T47D (cell line): ENCODE measurements around the gene INPP5E.

ENCODE experiments used
- DNase-seq, 2 experiments: peaks; one replicate each; pipeline versions ENCODE4 v3.0.0 to v3.0.0-alpha.2; 2011 to 2012; ENCODE audit warnings: low read depth in 1 of 2, low spot score in 1 of 2
- JUND ChIP-seq: IDR thresholded peaks from 2 replicates; pipeline ENCODE4 v1.6.1; 2012; ENCODE audit warnings: low read depth
- in situ Hi-C: cut with HindIII; loops from 2 replicates; pipeline ENCODE4 v1.10.0; 2016; ENCODE audit warnings: low sequenced_read_pairs, low pct_unique_long_range_greater_than_20kb

The INPP5E gene

GRCh38 chr9:136482046-136482792 lies 42.6 kb upstream of the INPP5E start:
- in situ Hi-C loops: no loop called here

GRCh38 chr9:136481558-136481957 lies 41.9 kb upstream of the INPP5E start:
- no peak for DNase-seq
- in situ Hi-C loops: no loop called here
- TF ChIP-seq JUND: no peak

More at GRCh38 chr9:136482046-136482792, 42.6 kb upstream of the INPP5E start:
- DNase-seq: peak in 1 of 2 experiments; percentile 45
- TF ChIP-seq JUND: no peak

GRCh38 chr9:136476369-136477150 lies 36.9 kb upstream of the INPP5E start:
- no peak for TF ChIP-seq JUND
- DNase-seq: no peak
- in situ Hi-C loops: no loop called here

- DNase-seq: no peak
- no peak for TF ChIP-seq JUND
- in situ Hi-C loops: no loop called here
Observed at GRCh38 chr9:136474974-136475865, 35.6 kb upstream of the INPP5E start.

GRCh38 chr9:136474021-136474640 lies 34.5 kb upstream of the INPP5E start:
- TF ChIP-seq JUND: no peak
- DNase-seq: no peak
- in situ Hi-C loops: no loop called here

- DNase-seq: no peak
- in situ Hi-C loops: no loop called here
- TF ChIP-seq JUND: no peak
Observed at GRCh38 chr9:136473354-136473721, 33.7 kb upstream of the INPP5E start.

GRCh38 chr9:136472640-136473353 lies 33.2 kb upstream of the INPP5E start:
- in situ Hi-C loops: no loop called here
- no peak for DNase-seq
- no peak for TF ChIP-seq JUND

- no peak for TF ChIP-seq JUND
- in situ Hi-C loops: no loop called here
- DNase-seq: no peak
Observed at GRCh38 chr9:136471802-136472487, 32.3 kb upstream of the INPP5E start.

GRCh38 chr9:136470792-136471469 lies 31.3 kb upstream of the INPP5E start:
- TF ChIP-seq JUND: no peak
- DNase-seq: no peak
- in situ Hi-C loops: no loop called here

GRCh38 chr9:136470356-136470755 lies 30.7 kb upstream of the INPP5E start:
- no peak for DNase-seq
- no peak for TF ChIP-seq JUND
- in situ Hi-C loops: no loop called here

GRCh38 chr9:136467766-136468165 lies 28.1 kb upstream of the INPP5E start:
- no peak for DNase-seq
- in situ Hi-C loops: no loop called here
- no peak for TF ChIP-seq JUND
